Loucy (cell line): Measurements from ENCODE around the gene PRR35.

Experiments
- H2AFZ ChIP-seq: fragments of 200-600 bp; sonication (generic); 2 replicates; pipeline ENCODE4 v1.6.0; 2016; ENCODE audit warnings: antibody characterized with exemption, mild to moderate bottlenecking, low read length, moderate library complexity
- H3F3A ChIP-seq: fragments of 200-600 bp; 2 replicates; pipeline ENCODE4 v1.6.0; 2016; ENCODE audit warnings: antibody characterized with exemption, low read depth, mild to moderate bottlenecking
- H3K27me3 ChIP-seq: fragments of 200-600 bp; sonication (generic); 2 replicates; pipeline ENCODE4 v1.6.1; 2014; ENCODE audit warnings: low read length, mild to moderate bottlenecking; ENCODE audit not compliant: insufficient read depth, poor library complexity, severe bottlenecking
- H3K36me3 ChIP-seq: fragments of 200-600 bp; sonication (generic); 2 replicates; pipeline ENCODE4 v1.6.1; 2016; ENCODE audit warnings: low read length; ENCODE audit not compliant: insufficient read depth
- H3K4me1 ChIP-seq: fragments of 200-600 bp; sonication (generic); 2 replicates; pipeline ENCODE4 v1.5.1; 2014; ENCODE audit warnings: low read length, mild to moderate bottlenecking; ENCODE audit not compliant: insufficient read depth, poor library complexity, severe bottlenecking
- H3K4me2 ChIP-seq: fragments of 200-600 bp; sonication (generic); 2 replicates; pipeline ENCODE4 v1.6.0; 2014; ENCODE audit warnings: antibody characterized with exemption, low read length, low read depth, mild to moderate bottlenecking; ENCODE audit not compliant: poor library complexity, severe bottlenecking
- H3K4me3 ChIP-seq: fragments of 200-600 bp; sonication (generic); 2 replicates; pipeline ENCODE4 v1.5.1; 2014; ENCODE audit warnings: low read length, mild to moderate bottlenecking, mixed read lengths; ENCODE audit not compliant: poor library complexity, severe bottlenecking
- H3K79me2 ChIP-seq: fragments of 200-600 bp; sonication (generic); 2 replicates; pipeline ENCODE4 v1.6.1; 2014; ENCODE audit warnings: low read length; ENCODE audit not compliant: insufficient read depth
- H3K9ac ChIP-seq: fragments of 200-600 bp; sonication (generic); 2 replicates; pipeline ENCODE4 v1.6.0; 2014; ENCODE audit warnings: mild to moderate bottlenecking, low read depth, low read length, moderate library complexity; ENCODE audit not compliant: poor library complexity, severe bottlenecking
- H3K9me2 ChIP-seq: fragments of 200-600 bp; sonication (generic); replicated peaks from 2 replicates; pipeline ENCODE4 v1.6.1; 2016; ENCODE audit warnings: low read depth, low read length, mixed read lengths
- H3K9me3 ChIP-seq: fragments of 200-600 bp; sonication (generic); 2 replicates; pipeline ENCODE4 v1.6.1; 2014; ENCODE audit warnings: mild to moderate bottlenecking, antibody characterized with exemption, low read length, low read depth; ENCODE audit not compliant: insufficient read depth
- H4K20me1 ChIP-seq: fragments of 200-600 bp; sonication (generic); 2 replicates; pipeline ENCODE4 v1.6.0; 2014; ENCODE audit warnings: antibody characterized with exemption, low read length, mild to moderate bottlenecking; ENCODE audit not compliant: insufficient read depth, poor library complexity, severe bottlenecking
- EZH2phosphoT487 ChIP-seq: fragments of 200-600 bp; IDR thresholded peaks from 2 replicates; pipeline ENCODE4 v1.6.1; 2018; ENCODE audit warnings: antibody characterized with exemption, mild to moderate bottlenecking, moderate library complexity, borderline replicate concordance
- TF ChIP-seq, protein P1 (sequence below): fragments of 200-600 bp; sonication (generic); conservative IDR thresholded peaks from 2 replicates; pipeline ENCODE4 v1.5.1; 2014; ENCODE audit warnings: mild to moderate bottlenecking, antibody characterized with exemption, low read length

PRR35 gene

GRCh38 chr16:543301-544164, 16.7 kb upstream of the PRR35 start:
- no peaks in the 10 kb centered on the region for H3K36me3 ChIP-seq
- no peaks in the 10 kb centered on the region for H3K79me2 ChIP-seq
- no peak overlapping the region for H2AFZ ChIP-seq
- no peaks in the 10 kb centered on the region for H3K4me1 ChIP-seq
- H3K9ac ChIP-seq: no peak overlapping the region
- H3K27me3 ChIP-seq: no peaks in the 10 kb centered on the region
- no peaks in the 10 kb centered on the region for H3K9me3 ChIP-seq
- H3K9me2 ChIP-seq: no peaks in the 10 kb centered on the region
- no peaks in the 10 kb centered on the region for H4K20me1 ChIP-seq
- no peak overlapping the region for H3K4me3 ChIP-seq
- no peaks in the 10 kb centered on the region for H3F3A ChIP-seq
- TF ChIP-seq EZH2phosphoT487: no peak
- TF ChIP-seq, protein P1, sequence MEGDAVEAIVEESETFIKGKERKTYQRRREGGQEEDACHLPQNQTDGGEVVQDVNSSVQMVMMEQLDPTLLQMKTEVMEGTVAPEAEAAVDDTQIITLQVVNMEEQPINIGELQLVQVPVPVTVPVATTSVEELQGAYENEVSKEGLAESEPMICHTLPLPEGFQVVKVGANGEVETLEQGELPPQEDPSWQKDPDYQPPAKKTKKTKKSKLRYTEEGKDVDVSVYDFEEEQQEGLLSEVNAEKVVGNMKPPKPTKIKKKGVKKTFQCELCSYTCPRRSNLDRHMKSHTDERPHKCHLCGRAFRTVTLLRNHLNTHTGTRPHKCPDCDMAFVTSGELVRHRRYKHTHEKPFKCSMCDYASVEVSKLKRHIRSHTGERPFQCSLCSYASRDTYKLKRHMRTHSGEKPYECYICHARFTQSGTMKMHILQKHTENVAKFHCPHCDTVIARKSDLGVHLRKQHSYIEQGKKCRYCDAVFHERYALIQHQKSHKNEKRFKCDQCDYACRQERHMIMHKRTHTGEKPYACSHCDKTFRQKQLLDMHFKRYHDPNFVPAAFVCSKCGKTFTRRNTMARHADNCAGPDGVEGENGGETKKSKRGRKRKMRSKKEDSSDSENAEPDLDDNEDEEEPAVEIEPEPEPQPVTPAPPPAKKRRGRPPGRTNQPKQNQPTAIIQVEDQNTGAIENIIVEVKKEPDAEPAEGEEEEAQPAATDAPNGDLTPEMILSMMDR: no peak
- H3K4me2 ChIP-seq: no peak overlapping the region

DNA sequence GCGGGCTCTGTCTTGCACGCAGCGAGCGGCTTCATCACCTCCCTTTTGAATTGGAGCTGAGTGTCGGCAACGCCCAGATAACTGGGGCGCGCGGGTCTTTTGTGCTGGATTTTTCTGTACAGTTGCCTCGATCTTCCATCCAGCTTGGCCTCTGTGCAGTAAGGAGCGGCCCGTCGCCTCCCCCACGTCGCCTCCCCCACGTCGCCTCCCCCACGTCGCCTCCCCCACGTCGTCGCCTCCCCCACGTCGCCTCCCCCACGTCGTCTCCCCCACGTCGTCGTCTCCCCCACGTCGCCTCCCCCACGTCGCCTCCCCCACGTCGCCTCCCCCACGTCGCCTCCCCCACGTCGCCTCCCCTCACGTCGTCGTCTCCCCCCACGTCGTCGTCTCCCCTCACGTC, 15.7 kb upstream of the PRR35 start:
- TF ChIP-seq, protein P1: no peak
- TF ChIP-seq EZH2phosphoT487: no peak
- H3K27me3 ChIP-seq: no peaks in the 10 kb centered on the region
- no peaks in the 10 kb centered on the region for H3K9me2 ChIP-seq
- no peaks in the 10 kb centered on the region for H3K4me1 ChIP-seq
- H3K9ac ChIP-seq: no peak overlapping the region
- no peaks in the 10 kb centered on the region for H4K20me1 ChIP-seq
- H3K36me3 ChIP-seq: no peaks in the 10 kb centered on the region
- no peaks in the 10 kb centered on the region for H3K9me3 ChIP-seq
- no peak overlapping the region for H2AFZ ChIP-seq
- no peak overlapping the region for H3K4me2 ChIP-seq
- no peak overlapping the region for H3K4me3 ChIP-seq
- no peaks in the 10 kb centered on the region for H3K79me2 ChIP-seq
- H3F3A ChIP-seq: no peaks in the 10 kb centered on the region

GRCh38 chr16:546909-547770, 13.1 kb upstream of the PRR35 start:
- no peak for TF ChIP-seq EZH2phosphoT487
- TF ChIP-seq, protein P1: no peak
- Histone ChIP-seq H3K9me3 (no peaks in the 10 kb centered on the region), H3K9ac (no peak overlapping the region), H3K27me3 (no peaks in the 10 kb centered on the region), H3K9me2 (no peaks in the 10 kb centered on the region), H3F3A (no peaks in the 10 kb centered on the region), H3K4me2 (no peak overlapping the region), H3K4me1 (no peaks in the 10 kb centered on the region), H3K79me2 (no peaks in the 10 kb centered on the region), H3K36me3 (no peaks in the 10 kb centered on the region), H4K20me1 (no peaks in the 10 kb centered on the region), H3K4me3 (no peak overlapping the region), H2AFZ (no peak overlapping the region)
